Endothelial cell (in vitro differentiated cells): Measurements from ENCODE around the gene CELF5. TPM values are rescaled to one million over a fixed set of nuclear protein-coding genes. Genes with fewer than 3 reads are reported as not detected.
A peak's percentile ranks its signal among the peaks of the same experiment; 100 is the strongest.

Source experiments
- DNase-seq: peaks from one replicate; pipeline ENCODE4 v3.0.0; 2021; ENCODE audit warnings: low spot score
- H3K27ac Mint-ChIP-seq: one replicate; pipeline ENCODE4 v1.8.0; 2021; ENCODE audit warnings: mixed read lengths, inconsistent platforms; ENCODE audit not compliant: unreplicated experiment
- H3K27me3 Mint-ChIP-seq: one replicate; pipeline ENCODE4 v1.8.0; 2021; ENCODE audit warnings: mild to moderate bottlenecking, moderate library complexity, mixed read lengths, inconsistent platforms; ENCODE audit not compliant: unreplicated experiment
- H3K36me3 Mint-ChIP-seq: one replicate; pipeline ENCODE4 v1.8.0; 2021; ENCODE audit warnings: mild to moderate bottlenecking, low read depth, mixed read lengths, inconsistent platforms; ENCODE audit not compliant: unreplicated experiment
- H3K4me1 Mint-ChIP-seq: one replicate; pipeline ENCODE4 v1.8.0; 2021; ENCODE audit warnings: mild to moderate bottlenecking, mixed read lengths, inconsistent platforms; ENCODE audit not compliant: unreplicated experiment
- H3K4me3 Mint-ChIP-seq: one replicate; pipeline ENCODE4 v1.8.0; 2021; ENCODE audit warnings: mild to moderate bottlenecking, mixed read lengths, inconsistent platforms; ENCODE audit not compliant: unreplicated experiment
- H3K9me3 Mint-ChIP-seq: one replicate; pipeline ENCODE4 v1.8.0; 2021; ENCODE audit warnings: mixed read lengths, inconsistent platforms; ENCODE audit not compliant: unreplicated experiment
- total RNA-seq: library from RNA; stranded (reverse); fragmentation: NEBNext Ultra II Directional; extraction: Animal tissue kit (Norgen Biotek cat#: 25700); gene quantifications from one replicate; pipeline ENCODE4 v1.2.1, GENCODE V29; 2021; ENCODE audit not compliant: unreplicated experiment
- TF ChIP-seq, protein P1 (sequence below): fragments of 200-600 bp; sonication (generic); IDR thresholded peaks from one replicate; pipeline ENCODE4 v1.5.0; 2021; ENCODE audit warnings: antibody characterized with exemption; ENCODE audit not compliant: unreplicated experiment

Gene CELF5
- total RNA-seq, 1 donor from 2014 or later = 0.38 TPM

DNA sequence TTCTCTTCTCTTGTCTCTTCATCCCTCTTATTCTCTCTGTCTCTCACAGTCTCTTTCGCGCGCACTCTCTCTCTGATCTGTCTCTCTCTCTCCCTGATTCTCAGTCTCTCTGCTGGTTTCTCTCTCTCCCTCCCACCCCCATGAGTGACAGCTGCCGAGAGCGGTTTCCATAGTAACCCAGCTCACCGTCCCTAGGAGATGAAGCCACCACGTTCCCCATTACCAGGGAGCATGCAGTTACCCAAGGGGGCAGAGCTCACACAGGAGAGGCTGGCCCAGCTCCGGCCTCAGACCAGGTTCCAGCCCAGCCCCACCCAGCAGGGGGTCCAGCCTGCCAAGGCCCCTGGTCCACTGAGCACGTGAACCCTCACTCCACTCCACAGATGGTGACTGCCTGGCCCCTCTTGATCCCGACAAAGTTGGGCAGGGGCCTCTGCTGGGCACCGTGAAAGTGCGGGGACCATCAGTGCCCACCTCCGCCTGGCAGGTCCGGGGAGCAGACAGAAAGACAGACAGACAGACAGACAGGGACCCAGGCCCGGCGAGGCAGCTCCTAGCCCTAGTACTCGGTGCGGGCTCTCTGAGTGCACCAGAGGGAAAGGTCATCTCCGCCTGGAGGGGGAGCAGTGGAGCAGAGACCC, 50.6 kb downstream of the CELF5 start:
- peak; percentile 77 for DNase-seq
- no peak overlapping the region for H3K27ac Mint-ChIP-seq
- H3K36me3 Mint-ChIP-seq = no peaks in the 10 kb centered on the region

DNA sequence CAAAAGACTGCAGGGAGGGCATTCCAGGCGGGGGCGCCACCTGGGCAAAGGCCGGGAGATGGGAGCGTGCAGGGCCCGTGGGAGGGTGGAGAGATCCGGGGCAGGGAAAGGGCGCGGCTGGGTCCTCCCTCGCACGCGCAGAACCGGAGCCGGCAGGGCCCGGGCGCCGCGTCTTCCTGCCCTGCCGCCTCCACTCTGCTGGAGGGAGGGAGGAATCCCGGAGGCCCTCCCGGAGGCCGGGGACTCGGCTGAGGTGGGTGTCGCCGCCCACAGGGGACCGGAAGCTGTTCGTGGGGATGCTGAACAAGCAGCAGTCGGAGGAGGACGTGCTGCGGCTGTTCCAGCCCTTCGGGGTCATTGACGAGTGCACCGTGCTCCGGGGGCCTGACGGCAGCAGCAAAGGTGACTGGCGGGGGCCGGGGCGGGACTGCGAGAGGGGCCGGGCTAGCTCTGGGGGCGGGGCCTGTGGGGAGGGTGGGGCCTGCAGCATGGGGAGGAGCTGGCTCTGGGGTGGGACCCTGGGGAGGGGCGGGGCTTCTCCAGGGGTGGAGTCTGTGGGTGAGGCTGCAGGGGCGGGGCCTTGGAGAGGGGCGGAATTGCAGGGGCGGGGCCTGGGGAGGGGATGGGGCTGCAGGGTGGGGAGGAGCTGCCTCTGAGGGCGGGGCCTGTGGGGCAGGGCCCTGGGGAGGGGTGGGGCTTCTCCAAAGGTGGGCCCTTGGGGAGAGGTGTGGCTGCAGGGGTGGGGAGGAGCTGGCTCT, 51.3 kb downstream of the CELF5 start:
- H3K4me1 Mint-ChIP-seq = peaks cover 2% of the 10 kb centered on the region
- peak; percentile 84 for DNase-seq
- TF ChIP-seq, protein P1, sequence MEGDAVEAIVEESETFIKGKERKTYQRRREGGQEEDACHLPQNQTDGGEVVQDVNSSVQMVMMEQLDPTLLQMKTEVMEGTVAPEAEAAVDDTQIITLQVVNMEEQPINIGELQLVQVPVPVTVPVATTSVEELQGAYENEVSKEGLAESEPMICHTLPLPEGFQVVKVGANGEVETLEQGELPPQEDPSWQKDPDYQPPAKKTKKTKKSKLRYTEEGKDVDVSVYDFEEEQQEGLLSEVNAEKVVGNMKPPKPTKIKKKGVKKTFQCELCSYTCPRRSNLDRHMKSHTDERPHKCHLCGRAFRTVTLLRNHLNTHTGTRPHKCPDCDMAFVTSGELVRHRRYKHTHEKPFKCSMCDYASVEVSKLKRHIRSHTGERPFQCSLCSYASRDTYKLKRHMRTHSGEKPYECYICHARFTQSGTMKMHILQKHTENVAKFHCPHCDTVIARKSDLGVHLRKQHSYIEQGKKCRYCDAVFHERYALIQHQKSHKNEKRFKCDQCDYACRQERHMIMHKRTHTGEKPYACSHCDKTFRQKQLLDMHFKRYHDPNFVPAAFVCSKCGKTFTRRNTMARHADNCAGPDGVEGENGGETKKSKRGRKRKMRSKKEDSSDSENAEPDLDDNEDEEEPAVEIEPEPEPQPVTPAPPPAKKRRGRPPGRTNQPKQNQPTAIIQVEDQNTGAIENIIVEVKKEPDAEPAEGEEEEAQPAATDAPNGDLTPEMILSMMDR = peak; percentile 8
- H3K27me3 Mint-ChIP-seq = peaks cover 23% of the 10 kb centered on the region
- H3K27ac Mint-ChIP-seq = no peak overlapping the region
- H3K9me3 Mint-ChIP-seq = no peaks in the 10 kb centered on the region
- peak overlapping the region; percentile 67 for H3K4me3 Mint-ChIP-seq
- H3K36me3 Mint-ChIP-seq = no peaks in the 10 kb centered on the region

More for the DNA sequence above, 50.6 kb downstream of the CELF5 start:
- Mint-ChIP-seq H3K4me3 (peak overlapping the region; percentile 67), H3K27me3 (peaks cover 22% of the 10 kb centered on the region), H3K4me1 (peaks cover 2% of the 10 kb centered on the region), H3K9me3 (no peaks in the 10 kb centered on the region)
- TF ChIP-seq, protein P1 = peak; percentile 57

DNA sequence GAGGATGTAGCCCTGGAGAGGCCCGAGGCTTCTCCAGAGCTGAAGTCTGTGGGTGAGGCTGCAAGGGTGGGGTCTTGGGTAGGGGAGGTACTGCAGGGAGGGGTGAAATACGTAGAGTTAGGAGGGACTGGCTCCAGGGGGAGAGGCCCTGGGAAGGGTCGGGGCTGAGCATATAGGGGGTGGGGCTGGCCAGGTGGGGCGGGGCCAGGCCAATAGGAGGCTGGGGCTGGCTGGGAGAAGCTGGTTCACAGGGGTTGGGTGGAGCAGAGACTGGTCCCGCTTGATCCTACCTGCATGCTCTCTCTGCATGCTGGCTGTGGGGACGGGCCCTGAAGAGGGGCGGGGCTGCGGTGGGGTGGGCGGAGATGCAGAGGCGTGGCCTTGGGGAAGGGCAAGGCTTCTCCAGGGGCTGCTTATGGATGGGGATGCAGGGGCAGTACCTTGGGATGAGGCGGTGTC, 51.9 kb downstream of the CELF5 start:
- no peaks in the 10 kb centered on the region for H3K36me3 Mint-ChIP-seq
- DNase-seq = peak; percentile 30
- no peak overlapping the region for H3K4me3 Mint-ChIP-seq
- peaks cover 23% of the 10 kb centered on the region for H3K27me3 Mint-ChIP-seq
- TF ChIP-seq, protein P1 = no peak
- no peak overlapping the region for H3K27ac Mint-ChIP-seq
- peaks cover 2% of the 10 kb centered on the region for H3K4me1 Mint-ChIP-seq
- H3K9me3 Mint-ChIP-seq = no peaks in the 10 kb centered on the region

DNA sequence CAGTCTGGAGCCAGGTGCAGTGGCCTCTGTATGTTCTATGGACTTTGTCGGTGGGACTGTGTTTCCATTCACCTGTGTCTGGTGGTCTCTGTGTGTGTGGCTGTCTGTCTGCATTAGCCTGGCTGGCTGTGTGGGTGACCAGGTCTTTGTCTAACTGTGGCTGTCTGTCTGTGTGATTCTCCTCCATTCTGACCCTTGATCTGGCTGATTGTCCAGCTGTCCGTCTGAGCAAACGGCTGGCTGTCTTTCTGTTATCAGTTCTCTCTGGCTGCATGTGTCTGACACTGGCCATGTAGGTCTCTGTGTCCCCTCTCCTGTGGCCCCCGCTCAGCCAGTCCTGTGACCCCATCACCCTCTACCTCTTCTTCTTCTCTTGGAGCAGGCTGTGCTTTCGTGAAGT, 53.2 kb downstream of the CELF5 start:
- Mint-ChIP-seq H3K4me1 (peaks cover 2% of the 10 kb centered on the region), H3K27ac (no peak overlapping the region), H3K4me3 (no peak overlapping the region), H3K27me3 (peaks cover 22% of the 10 kb centered on the region), H3K36me3 (no peaks in the 10 kb centered on the region), H3K9me3 (no peaks in the 10 kb centered on the region)
- TF ChIP-seq, protein P1 = no peak
- no peak for DNase-seq

DNA sequence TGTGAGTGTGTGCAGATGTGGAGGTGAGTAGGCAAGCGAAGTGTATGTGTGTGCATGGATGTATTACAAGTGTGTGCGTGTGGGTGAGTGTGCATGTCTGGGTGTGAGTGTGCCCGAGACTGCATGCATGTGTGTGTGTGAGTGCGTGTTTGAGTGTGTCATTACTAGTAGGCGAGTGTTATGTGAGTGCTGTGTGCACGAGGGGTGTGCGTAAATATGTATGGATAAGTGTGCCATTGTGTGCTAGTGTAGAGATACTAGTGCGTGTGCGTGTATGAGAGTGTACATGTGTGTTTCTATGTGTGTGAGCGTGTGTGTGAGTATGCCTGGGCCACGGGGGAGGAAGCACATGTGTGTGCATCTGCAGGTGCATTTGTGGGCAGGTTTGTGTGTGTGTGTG, 53.8 kb downstream of the CELF5 start:
- Mint-ChIP-seq H3K27ac (no peak overlapping the region), H3K36me3 (no peaks in the 10 kb centered on the region), H3K9me3 (no peaks in the 10 kb centered on the region), H3K4me1 (peaks cover 2% of the 10 kb centered on the region), H3K4me3 (no peak overlapping the region), H3K27me3 (peaks cover 22% of the 10 kb centered on the region)
- DNase-seq = no peak
- TF ChIP-seq, protein P1 = no peak
